HG03558 (cell line): Measurements from ENCODE around the gene RBP5.

Experiments used
- ATAC-seq: cut with Tn5 transposase; IDR thresholded peaks from one replicate; pipeline ENCODE4 v1.9.1; 2021; ENCODE audit warnings: moderate number of reproducible peaks; ENCODE audit not compliant: unreplicated experiment; ENCODE audit errors: extremely low read depth

Gene RBP5

DNA sequence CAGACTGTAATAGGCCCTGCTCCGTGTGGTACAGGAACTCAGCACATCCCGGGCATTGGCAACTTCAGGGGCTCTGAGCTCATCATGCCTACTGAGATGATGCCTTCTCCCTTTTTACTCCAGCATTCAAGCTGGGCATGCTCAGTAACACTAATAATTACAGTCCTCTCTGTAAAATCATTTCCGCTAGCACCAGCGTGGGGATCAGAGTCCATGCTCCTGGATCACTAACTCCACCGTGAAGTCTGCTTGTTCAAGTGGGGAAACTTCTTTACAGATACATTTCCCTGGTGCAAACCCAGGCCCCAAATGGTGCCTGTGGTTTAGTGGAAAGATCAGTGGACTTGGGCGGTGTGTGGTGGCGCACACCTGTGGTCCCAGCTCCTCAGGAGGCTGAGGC is 18.2 kb upstream of the RBP5 start:
- no peak for ATAC-seq

- no peak for ATAC-seq
These were observed 17.5 kb upstream of the RBP5 start for GRCh38 chr12:7146228-7146627.

GRCh38 chr12:7145671-7146070 is 17.0 kb upstream of the RBP5 start:
- no peak for ATAC-seq

DNA sequence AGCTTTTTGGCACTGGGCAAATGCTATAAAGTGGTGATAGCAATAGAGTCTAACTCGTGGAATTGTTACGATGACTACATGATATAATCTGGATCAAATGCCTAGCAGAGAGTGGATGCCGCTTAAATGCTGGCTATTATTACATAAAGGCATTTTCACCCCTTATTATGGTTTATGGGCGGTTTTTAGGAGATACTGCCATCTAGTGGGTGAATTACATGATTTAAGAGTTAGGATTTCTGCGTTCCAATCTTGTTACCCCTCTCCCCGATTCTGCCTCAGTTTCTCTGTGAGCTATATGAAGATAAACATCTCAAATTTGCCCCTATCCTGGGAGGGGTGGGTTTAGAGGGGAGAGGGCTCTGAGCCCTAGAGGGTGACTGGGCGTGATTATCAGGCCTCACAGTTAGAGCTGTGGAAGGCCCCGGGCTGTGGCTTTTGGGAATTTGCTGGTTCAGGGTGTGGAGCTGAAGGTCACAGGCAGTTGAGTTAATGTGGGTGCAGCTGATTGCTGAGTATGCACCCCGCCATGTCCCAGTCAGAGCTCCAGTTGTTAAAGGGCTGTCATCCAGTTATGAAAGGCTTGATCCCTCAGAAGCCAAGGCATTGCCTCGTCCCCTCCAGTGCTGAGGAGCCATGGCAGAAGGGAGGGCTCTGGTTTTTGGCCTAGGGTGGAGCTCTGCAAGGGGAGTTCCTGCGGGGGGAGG is 15.9 kb upstream of the RBP5 start:
- no peak for ATAC-seq

DNA sequence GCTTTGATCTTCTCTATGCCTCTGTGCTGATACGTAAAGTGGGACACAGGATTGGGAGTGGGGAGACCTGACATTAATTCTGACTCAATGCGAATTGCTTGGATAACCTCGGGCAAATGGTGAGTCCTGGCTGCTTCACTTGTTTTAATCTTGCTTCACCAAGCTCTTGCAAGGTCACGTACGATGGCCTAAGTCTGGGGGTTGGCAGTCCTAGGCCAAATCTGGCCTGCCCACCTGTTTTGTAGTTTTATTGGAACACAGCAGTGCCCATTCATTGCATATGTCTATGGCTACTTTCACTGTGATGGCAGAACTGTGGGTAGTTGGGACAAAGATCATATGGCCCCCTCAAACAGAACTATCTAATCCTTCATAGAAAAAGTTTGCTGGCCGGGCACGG is 14.9 kb upstream of the RBP5 start:
- no peak for ATAC-seq

DNA sequence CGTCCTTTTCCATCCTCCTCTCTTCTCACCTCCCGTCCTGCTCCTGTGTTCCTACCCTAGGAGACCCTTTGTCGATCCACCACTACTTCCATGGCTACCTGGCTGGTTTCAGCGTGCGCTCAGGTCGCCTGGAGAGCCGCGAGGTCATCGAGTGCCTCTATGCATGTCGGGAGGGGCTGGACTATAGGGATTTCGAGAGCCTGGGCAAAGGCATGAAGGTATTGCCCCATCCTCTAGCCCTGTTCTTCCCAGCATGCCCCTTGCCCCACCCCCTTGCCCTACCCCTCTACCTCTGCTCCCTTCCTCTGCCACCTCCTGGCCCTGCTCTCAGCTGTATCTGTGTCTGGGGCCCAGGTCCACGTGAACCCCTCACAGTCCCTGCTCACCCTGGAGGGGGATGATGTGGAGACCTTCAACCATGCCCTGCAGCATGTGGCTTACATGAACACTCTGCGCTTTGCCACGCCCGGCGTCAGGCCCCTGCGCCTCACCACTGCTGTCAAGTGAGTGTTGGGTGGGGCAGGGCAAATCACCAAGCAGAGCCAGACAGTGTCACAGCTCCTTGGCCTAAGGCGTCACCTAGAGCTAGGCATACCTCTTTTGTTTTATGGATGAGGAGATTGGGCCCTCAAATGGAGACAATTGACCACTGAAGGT is 14.2 kb upstream of the RBP5 start:
- ATAC-seq, result no peak

DNA sequence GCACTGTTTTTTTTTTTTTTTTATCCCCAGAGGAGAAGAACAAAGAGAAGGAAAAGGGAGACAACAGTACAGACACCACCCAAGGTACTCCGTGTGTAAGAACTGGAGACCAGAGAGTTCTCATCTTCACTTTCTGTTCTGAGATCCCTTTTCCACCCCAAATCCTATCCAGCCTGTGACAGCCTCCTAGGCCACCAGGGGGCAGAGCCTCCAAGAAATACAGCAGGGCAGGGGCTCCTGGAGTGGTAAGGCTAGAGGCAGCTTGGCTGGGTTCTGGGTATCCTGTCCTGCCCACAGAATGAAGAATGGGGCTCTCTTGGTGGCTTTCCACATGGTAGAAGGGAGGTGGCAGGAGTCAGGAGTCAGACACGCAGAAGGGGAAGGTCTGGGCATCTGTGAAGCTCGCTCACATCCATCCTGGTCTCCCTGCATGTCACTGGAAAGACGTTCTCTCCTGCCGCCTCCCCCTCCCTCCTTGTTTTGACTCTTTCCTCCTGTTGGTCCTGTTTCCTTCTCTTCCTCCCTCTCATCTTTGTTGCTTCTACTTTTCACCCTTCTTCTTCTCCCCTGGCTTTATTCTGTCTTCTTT is 13.5 kb upstream of the RBP5 start:
- no peak for ATAC-seq

DNA sequence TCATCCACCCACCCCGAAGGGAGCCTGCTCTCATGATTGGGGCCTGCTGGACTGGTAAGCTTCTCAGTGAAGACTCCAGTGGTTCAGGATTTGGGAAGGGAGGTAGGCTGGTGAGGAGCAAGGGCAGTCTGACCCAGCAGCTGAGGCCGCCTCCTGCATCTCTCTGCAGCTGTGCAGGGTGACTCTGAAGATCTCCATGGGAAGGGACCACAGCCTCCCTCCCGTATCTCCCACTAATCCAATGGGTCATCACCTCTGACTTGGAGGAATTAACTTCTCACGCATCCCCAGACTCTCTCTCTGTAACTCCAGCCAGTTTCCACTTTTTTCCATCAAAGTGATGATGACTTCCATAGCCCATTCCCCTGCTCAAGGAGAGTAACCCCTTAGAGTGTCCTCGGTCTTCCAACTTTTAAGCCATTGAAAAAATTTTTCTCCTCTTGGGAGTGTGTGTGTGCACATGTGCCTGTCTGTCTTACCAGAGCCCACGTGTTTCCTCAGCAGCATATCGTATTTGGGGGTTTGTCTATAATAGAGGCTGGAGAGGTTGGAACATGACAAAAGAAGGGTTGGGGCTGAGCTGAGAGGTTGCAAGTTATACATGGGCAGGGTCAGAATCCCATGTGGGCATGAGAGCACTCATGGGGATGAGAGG is 12.8 kb upstream of the RBP5 start:
- ATAC-seq, result no peak

DNA sequence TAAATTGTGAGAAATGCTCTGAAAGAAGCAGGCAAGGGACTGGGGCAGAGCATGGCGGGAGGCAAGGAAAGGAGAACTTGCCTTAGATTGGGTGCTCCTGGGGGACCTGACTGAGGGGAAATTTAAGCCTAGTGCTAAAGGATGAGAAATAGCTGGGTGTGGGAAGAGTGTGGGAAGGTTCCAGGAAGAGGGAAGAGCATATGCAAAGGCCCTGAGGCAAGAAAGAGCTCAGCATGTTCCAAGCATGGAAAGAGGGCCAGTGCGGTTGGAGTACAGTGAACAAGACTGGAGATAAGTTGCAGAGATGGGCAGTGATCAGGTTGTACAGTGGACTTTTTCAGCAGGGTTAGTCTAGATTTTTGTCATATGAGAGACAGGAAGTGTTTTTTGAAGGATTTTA is 10.5 kb upstream of the RBP5 start:
- no peak for ATAC-seq

DNA sequence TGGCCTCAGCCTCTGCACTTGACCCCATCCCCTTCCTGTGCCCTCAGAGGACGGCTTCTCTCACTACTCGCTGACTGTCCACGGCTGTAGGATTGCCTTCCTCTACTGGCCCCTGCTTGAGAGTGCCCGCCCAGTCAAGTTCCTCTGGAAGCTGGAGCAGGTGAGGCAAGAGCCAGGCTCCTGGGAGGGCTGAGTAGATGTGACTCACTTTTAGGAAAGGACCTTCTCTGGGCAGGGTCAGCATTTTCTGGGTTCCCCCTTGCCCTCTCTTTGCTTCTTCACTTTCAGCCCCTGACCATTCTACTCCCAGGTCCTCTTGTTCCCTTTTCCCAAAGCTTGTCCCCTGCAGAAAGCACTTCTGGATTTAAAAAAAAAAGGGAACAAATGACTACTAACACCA is 9.2 kb upstream of the RBP5 start:
- no peak for ATAC-seq

- ATAC-seq, result no peak
These were observed 8.0 kb upstream of the RBP5 start for GRCh38 chr12:7136676-7137075.

DNA sequence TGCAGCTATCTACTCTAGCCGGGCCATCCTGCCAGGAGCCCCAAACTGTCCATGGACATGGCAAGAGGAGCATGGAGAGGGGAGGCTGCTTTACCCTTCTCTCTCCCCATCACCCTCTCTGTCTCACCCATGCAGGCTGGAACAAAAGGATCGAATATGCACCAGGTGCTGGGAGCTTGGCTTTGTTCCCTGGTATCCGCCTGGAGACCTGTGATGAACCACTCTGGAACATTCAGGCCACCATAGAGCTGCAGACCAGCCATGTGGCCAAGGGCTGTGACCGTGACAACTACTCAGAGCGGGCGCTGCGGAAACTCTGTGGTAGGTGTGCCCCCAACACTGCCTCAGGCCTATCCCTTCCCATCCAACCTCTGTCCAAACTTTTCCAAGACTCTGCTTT is 7.4 kb upstream of the RBP5 start:
- no peak for ATAC-seq

DNA sequence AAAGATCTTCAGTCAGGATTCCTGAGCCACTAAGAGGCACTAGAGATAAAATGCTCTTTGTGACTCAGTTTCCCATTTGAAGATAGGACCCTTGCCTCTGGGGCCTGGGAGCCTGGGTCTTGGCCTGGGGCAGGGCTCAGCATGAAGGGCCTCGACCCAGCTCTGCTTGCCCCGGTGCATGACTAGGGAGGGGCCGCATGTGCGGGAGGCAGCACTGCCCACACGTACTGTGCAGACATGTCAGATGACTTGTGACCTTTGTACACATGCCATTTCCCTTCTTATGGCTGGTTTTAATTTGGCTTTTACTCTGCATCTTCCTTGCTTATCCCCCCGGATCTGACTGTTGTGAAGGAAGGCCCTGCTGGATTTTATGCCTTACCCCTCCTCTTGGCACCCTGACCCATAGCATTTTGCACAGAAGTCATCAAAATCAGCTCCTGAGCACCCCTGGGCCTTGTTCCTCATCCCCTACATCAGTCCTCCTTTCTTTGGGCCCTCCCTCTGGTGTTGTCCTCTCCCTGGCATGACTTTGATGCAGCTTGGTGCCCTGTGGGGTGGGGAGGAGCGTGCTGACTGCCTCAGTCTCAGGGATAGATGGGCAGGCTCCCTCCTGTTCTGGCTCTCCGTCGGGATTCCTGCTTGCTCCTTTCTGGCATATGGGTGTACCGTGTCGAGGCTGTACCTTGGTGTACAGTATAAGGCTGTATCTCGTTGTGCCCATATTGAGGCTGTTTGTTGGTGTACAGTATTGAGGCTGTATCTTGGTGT is 5.9 kb upstream of the RBP5 start:
- ATAC-seq, result no peak

GRCh38 chr12:7131502-7131866 is 2.8 kb upstream of the RBP5 start:
- no peak for ATAC-seq

- ATAC-seq, result no peak
These were observed 2.2 kb upstream of the RBP5 start for GRCh38 chr12:7130701-7131501.

- ATAC-seq, result peak; percentile 58
These were observed 1.4 kb upstream of the RBP5 start, which contains the start of gene CLSTN3 for GRCh38 chr12:7129872-7130691. CLSTN3 (plus strand) TSS chr12:7130371; CDS start chr12:7130649, 278 bp downstream.

DNA sequence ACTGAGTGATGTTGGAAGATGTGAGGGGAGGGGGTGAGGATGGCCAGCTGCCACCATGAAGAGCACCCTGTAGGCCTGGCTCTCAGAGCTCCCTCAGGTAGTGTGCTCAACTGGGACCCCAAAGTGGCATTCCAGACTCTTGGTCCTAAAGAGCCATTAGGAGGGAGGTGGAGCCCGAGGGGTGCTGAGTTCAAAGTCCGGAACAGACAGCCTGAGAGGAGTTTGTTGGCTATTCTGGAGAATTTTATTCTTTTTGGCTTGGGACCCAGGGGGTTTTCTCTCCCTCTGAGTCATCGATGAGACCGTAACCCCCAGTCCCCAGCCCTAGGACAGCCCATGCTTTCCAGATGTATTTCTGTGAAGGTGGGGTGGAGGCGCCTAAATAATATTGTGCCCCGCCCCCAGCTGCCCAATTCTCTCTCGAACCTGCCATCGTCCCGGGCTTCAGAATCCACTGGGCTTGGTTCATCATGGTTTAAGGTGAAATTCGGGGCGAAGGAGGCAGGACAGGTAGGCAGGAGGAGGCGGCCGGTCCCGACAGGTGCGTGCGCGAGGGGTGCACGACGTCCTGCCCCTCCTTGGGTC is 690 bp upstream of the RBP5 start:
- ATAC-seq, result no peak

DNA sequence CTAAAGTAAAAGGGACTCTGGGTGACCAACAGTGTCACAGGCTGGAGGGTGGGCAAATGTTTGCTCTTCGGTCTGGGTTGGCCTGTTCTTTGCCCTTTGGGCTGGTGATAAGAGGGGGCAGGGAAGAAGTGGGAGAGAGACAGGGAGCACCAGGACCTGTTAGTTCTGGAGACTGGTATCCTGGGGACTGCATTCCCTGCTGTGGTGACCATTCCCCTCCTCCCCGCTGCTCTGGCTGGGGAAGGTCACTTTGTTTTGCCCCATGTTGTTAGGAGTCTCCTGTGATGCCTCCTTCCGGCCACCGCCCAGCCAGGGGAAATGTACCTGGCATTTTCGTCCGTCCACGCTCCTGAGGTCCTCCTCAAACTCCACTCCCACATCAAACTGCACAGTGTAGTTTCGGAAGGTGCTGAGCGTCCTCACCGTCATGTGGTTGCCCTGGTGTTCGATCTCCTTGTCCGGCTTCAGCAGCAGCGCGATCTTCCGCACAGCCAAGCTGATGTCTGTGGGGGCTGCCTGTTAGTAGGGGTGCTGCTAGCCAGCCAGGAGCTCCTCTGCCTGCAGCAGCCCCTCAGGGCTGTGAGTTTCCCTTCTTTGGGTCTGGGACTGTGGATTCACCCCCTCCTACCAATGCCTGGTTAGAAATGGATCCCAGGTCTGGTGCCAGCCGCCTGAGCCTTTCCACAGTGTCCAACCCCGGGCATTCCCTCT is 618 bp downstream of the RBP5 start:
- ATAC-seq, result no peak
